COLO668 (cell line): ENCODE results near the gene KCNG2.

Experiments
- DNase-seq: peaks from one replicate; lab custom pipeline; 2025; ENCODE audit not compliant: unreplicated experiment; lab: John Stamatoyannopoulos, UW

The KCNG2 gene

DNA sequence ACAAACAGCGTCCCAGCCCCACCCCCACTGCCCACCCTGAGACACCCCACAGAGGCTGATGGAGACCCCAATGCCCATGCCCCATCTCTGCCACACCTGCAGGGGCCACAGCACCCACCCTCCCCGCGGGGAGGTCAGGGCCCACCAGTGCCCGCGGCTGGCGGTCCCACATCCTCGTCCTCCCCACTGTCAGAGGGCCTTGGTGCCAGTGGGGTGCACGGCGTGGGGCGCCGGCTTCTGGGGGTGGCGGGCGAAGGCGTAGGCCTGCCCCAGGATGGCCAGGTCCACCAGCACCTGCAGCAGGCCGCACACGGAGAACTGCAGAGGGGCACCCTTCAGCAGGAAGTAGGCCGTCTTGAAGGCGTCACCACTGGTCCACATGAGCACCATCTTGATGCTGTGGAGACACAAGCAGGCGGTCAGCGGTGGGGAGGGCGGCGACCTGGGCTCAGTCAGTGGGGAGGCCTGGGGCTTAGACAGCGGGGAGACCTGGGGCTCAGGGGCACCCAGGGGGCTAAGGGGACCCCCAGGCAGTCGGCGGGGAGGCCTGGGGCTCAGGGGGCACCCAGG, 106.1 kb downstream of the KCNG2 start:
- no peak for DNase-seq

DNA sequence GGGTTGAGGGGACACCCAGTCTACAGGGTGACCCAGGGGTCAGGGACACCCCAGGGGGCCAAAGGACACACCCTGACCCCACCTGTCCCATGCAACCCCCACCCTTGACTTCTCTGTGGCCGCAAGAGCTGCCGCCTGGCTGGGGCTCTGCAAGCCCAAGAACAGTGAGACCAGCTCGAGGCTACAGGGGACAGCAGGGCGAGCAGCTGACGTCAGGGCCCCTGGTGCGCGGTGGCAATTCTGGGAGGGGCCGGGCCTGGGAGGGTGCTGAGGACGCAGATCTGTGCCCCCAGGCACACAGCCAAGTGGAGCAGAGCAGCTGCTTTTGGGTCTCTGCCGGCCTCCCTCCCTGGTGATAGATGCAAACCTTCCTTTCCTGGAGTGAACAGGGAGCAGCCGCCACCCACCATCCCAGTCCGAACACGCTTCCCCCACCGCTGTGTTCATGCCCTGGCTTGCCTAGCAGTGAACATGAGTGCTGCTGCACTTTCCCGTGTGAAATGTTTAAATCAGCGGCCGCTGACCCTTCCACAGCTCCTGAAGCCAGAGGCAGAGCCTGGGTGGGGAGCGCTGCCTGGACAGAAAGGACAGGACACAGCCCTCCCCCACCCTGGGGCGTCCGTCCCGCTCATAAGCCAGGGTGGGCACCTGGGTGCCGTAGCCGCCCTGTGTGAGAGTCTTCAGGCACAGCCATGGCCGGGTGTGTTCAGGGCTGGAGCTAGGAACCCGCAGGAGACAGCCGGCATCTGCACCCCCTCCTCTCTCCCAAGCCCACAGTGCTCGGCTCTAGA, 106.8 kb downstream of the KCNG2 start:
- DNase-seq = no peak

DNA sequence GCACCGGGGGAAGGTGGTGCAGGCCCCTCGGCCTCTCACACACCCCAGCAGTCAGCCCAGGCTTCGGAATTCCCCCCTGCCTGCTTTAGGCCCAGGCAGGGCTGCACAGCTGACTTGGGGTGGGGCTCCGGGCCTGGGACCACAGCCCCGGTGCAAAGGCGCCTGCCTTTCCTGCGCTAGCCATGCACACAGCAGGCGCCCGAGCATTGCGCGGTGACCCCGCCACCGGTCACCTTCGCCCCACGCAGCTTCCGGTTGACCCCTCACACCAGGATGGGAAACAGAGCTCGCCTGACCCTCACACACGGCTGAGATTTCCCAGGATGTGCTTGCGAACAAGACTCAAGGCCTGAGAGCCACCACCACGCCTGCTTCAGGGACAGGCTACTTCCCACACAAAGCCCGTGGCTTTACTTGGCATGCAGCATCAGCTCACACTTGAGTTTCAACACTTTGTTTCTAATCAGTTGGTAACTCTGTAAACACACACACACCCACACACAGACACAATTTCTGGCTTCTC, 107.7 kb downstream of the KCNG2 start:
- DNase-seq = no peak

DNA sequence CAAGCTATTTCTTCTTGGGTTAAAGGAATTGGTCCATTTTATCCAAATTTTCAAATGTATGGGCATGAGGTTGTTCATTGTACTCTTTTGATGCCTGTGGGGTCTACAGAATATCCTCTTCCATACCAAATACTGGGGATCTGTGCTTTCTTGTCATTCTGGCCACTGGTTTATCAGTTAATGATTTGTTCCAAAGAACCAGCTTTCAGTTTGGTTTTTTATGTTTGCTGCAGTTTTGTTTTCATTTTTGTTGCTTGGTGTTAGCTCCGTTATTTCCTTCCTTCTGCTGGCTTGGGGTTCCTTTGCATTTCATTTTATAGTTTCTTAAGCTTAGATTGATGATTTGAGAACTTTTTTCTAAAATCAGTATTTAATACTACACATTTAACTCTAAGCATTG, 108.3 kb downstream of the KCNG2 start:
- DNase-seq = no peak

DNA sequence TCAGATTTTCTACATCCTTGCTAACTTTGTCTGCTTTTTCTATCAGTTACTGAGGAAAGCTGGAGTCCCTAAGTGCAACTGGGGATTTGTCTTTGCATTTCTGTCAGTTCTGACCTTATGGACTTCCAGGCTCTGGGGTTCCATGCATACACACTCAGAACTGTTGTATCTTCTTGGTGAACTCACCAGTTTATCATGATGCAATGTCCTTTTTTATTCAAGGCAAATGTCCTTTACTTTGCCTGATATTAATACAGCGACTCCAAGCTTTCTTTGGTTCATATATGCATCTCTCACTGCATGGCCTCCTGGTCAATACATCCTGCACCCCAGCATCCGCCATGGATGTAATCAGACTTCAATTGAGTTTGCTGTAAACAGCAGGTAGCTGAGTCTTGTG, 109.0 kb downstream of the KCNG2 start:
- no peak for DNase-seq

DNA sequence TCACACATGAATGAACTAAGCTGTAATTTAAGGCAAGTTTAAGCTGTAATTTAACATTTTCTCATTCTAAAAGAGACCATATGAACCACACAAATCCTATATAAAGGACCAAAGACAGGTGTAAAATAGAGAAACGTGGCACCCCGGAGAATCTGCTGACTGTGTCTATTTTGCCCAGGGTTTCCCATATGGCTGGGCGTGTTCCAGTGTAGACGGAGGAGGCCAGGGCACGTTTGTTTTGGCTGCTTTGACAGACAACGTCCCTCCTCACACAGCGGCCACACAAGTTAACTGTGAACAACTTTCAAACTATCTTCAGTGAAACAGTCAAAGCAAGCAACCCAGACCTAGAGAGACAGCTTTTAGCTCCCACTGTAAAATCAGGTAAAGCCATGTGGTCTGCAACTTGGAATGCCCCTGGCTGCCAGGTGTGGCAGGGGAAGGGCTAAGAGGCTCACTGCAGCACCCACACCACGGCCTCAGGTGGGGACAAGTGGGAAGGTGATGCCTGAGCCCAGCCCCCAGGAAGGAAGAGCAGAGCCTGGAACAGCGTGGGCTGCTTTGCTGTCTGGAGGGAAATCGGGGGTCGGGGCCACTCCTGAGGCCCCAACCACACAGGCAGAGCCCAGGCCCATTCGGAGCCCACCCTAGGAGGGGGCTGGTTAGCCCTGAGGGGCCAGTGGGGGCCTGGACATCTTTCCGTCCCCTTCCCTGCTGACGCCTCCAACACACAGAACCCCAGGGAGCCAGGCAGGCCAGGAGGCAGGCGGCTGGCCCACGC, 113.0 kb downstream of the KCNG2 start:
- DNase-seq = no peak

DNA sequence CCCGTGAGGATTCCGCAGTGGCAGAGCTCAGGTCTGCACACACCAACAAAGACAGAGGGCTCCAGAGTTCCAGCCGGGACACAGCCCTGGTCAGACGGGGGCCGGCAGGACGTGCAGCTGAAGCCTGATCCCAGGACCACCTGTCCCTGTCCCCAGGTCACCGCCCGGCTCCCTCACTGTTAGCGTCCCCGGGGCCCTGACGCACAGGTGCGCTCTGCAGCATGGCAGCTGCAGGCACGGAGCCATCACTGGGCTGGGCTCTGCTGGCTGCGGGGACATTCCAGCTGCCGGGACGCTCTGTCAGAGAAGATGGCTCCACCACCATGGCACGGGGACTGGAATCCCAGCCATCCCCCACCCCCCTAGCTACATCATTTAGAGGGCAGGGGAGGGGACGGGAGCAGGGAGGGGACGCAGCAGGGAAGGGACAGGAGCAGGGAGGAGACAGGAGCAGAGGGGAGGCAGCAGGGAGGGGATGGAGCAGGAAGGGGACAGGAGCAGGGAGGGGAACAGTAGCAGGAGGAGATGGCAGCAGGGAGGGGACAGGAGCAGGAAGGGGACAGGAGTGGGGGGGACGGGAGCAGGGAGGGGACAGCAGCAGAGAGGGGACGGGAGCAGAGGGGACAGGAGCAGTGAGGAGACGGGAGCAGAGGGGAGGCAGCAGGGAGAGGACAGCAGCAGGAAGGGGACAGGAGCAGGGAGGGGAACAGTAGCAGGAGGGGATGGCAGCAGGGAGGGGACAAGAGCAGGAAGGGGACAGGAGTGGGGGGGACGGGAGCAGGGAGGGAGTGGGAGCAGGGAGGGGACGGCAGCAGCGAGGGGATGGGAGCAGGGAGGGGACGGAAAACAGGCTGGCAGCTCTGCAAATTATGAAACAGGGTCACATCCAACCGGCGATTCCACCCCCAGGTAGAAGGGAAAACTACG, 113.9 kb downstream of the KCNG2 start:
- DNase-seq = no peak

DNA sequence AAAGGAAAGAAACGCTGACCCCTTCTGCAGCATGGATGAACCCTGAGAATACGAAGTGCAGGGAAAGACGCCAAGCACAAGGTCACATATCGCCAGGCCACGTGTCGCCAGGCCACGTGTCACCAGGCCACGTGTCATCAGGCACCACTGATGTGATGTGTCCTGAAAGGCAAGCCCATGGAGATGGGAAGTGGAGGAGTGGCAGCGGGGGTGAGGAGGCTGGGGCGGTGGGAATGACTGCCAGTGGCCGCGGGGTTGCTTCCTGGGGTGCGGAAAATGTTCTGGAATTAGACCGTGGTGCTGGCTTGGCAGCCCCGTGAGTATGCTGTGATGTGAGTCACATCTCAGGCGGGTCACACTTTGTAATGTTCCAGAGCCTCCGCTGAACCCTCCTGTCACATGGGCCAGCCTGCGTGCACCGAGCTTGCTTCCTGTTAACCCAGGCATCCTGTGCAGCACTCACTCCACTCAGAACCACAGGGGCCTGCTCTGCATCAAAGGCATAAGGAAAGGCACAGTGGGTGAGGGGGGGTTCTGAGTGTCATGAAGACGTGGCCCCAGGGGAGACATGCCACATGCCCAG, 114.8 kb downstream of the KCNG2 start:
- no peak for DNase-seq

DNA sequence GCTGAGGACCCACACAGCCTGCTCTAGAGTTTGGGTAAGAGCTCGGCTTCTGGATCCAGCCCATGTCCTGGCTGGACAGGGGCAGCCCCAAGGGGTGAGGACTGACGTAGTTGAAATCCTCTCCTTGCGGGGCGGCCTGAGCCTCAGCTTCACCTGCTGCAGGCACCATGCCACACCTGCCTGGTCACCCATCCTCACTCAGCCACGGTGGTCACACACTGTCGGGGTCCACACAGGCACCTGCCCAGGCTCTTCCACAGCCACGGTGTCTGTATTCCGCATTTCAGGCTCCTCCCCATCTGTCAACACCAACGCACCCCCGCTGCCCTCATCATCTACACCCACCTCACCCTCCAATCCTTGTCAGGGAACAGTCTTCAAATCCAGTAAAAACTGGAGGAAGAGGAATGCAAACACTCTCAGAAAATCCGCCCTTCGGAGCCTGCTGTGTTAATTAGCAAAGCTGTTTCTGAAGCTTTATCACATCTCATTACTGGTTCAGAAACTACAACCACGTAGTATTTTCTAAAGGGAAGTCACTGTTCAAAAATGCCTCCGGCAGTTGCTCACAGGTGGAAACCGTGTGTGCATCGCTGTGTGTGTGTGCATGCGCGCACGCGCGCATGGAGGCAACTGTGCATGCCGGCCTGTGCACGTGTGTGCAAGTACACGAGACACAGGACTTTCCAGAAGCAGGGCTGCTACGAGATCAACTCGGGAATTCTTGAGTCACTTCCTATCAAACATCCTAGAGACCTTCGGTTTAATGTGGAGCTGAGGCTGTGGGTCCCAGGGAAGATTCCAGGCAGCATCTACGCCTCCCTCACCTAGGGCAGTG, 115.5 kb downstream of the KCNG2 start:
- no peak for DNase-seq

DNA sequence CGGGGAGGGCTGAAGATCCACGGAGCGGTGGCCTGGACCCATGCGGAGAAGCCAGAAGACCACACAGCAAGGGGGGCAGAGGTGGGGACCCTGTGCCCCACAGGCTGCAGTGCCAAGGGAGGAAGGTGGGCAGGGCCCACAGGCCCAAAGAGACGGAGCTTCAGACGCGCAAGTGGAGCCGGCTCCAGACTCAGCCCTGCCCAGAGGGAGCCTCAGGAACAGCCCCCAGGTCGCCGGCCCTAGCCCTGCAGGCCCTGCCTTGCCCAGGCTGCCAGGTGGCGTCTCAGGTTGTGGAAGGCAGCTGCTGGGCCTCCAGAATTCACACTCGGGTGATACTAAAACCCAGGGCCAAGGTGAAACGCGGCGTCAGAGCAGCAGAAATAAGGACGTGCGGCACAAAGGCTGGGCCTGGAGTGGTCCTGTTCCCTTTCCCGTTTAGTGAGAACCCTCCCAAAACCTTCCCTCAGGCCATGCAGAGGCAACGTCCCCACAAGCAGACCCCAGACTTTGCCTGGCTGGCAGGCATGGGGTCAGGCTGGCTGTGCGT, 116.9 kb downstream of the KCNG2 start:
- no peak for DNase-seq

DNA sequence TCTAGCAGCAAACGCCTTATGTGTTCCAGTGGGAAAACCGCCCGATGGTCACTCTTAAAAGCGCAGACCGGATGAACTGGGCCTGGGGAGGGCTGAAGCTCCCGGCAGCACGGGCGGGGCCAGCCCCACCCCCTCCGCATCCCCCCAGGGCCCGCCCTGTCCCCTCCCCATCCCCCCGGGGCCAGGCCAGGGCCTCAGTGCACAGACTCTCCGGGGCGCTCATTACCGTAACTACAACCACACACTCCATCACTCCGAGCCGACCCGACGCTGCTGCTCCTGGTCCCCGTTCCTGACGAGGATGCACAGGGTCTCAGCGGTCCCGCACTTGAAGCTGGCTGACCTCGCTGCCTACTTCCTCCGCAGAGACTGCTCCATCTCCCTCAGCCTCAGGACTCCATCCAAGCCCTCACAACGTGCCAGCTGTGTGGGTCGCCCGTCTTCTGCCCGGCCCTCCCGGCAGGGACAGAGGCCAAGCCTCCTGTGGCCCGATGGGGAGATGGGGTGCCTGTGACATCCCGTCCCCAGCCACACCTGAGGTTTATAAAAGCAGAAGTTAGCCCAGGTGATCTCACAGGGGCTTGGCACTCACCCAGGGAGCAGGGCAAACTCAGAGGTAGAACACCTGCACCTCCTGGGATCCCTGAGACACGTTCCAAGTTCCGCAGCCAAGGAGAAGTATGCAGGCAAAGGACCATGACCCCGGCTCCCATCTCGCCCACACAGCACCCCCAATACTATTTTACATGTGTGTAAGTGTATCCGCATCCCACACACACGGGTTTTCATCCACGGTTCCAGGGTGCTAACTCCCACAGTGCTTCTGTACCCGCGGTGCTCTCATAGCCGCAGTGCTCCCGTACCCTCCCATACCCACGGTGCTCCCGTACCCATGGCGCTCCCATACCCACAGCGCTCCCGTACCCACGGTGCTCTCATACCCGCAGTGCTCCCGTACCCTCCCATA, 117.7 kb downstream of the KCNG2 start:
- DNase-seq = no peak

DNA sequence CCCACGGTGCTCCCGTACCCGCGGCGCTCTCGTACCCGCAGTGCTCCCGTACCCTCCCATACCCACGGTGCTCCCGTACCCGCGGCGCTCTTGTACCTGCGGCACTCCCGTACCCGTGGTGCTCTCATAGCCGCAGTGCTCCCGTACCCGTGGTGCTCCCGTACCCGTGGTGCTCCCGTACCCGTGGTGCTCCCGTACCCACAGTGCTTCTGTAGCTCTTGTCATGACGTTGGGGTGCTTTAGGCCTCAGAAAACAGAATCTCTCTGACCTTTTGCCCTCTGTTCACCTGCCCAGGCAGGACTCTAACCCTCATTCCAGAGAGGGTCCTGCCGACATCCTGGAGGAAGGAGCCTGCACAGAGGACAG, 118.4 kb downstream of the KCNG2 start:
- DNase-seq = no peak

DNA sequence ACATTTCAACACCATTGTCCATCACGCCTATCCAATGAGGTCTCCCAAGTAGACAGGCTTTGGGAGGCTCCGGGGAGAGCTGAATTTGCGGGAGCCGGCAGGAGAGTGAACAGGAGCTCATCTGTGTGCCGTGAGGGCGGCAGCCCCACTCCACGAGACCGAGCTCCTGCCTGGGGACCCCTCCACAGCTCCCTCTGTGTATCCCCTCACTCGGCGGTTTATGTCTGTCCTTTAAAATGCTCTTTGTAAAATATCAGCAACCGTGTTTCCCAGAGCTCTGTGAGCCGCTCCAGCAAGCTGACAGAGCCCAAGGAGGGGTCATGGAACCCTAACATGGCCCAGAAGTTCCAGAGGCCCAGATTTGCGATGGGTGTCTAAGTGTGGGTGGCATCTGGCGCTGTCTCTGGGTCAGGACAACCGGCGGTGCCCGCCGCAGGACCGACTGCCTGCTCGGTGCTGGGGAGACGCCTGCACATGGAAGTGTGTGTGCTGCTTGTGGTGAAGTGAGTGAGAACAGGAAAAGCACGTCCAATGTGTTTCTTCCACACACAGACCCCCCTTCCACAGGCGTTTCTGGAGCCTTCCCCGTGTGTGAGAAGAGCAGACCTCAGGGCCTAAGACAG, 118.9 kb downstream of the KCNG2 start:
- no peak for DNase-seq

DNA sequence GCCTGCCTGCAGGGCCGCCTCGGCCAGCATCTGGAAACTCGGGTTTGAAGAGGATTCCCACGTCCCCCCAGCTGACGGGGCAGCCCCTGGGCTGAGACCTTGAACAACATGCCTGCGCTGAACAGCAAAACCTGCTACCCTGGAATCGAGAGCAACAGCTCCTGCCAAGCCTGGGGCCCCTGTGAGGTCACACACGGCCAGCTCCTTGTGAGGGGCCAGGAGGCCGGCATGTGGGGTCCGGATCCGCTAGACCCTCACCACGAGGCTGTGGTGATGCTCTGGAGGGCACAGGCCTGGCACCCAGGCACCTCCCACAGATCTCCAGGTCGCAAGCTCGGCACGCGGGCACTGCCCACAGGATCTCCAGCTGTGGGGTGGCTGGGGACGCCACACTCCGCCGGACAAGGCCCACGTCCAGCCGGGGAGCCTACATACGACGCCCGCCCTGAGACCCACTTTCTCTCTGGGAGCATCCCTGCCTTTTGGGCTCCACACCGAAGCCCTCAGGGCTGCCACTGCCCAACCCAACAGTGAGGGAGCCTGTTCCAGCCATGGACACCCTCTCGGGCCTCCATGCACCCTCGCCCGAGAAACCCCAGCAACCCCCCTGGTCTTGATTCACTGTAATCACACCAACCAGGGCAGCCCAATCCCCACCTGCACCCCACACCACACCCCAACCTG, 119.6 kb downstream of the KCNG2 start:
- no peak for DNase-seq

DNA sequence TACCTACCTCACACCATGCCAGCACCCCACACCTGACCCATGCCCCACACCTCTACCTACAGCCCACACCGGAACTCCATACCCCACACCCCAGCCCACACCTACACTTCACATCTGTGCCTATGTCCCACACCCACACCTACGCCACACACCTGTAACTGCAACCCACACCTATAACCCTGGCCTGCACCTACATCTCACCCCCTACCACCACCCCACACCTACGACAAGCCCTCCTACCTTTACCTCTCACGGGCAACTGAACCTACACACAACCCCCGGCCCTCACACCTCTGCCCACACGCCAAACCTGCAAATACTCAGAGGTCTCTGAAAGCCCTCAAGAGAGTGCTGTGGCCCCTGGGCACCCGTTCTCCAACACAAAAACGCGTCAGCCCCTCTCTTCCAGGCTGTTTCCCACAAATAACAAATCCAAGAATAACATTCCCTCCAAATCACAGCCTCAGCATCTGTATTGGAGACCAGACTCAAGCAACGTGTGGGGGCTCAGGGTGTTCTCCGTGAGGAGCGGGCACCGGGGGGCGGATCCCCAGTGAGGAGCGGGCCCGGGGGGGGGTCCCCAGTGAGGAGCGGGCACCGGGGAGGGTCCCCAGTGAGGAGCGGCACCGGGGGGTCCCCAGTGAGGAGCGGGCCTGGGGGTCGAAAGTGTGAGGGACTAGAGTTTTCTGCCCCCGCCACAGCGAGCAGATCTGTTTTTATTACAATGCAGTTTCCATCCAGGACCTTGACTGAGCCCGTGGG, 120.3 kb downstream of the KCNG2 start:
- no peak for DNase-seq

DNA sequence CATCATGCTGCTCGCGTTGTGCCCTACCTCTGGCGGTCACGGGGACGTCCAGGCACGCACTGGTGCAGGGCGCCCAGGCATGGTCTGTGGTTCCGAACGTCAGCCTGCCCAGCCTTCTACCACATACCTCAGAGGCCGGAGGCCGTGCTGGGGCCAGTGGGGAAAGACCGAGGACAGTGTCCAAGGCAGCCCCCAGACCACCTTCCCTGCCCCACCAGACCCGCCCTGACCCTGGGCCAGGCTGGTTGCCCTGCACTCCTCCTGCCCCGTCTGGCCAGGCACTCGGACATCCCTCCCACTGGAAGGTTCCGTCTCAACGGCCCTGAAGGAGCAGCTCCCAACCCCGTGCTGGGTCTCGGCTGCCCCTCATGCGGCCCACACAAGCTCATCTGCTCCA, 120.9 kb downstream of the KCNG2 start:
- no peak for DNase-seq

DNA sequence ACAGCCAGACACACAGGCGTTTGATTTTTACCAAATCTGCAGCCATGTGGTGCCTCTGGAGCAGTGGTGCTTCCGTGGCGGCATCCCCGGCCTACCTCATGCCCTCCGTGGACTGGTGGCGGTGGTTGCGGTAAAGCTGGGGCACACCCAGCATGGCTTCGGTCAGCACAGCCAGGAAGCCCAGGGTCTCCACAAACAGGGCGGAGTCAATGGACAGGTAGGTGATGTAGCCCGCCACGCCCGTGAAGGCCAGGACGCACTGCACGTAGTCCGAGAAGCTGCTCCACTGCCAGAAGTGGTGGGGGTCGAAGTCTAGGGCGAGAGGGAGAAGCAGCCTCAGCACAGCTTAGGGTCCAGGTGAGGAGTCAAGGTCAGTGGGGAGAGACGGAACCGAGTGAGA, 121.4 kb downstream of the KCNG2 start:
- DNase-seq = no peak
